Breast epithelium (tissue), 3 donors: ENCODE results near the gene FAP.

ENCODE experiments used
- CTCF ChIP-seq, 3 donors: fragments of 450-650 bp; IDR thresholded peaks; one replicate each; pipeline ENCODE4 v1.5.1; 2016 to 2017; ENCODE audit warnings: antibody characterized with exemption in 3 of 3, mild to moderate bottlenecking in 3 of 3, moderate library complexity in 3 of 3
- POLR2AphosphoS5 ChIP-seq, 3 donors: sonication (generic); formaldehyde crosslinking; IDR thresholded peaks; one replicate each; pipeline ENCODE4 v1.6.1; 2017; ENCODE audit warnings: antibody characterized with exemption in 3 of 3

GRCh38 chr2:162126111-162126519 is 117.1 kb downstream of the FAP start:
- no peak for TF ChIP-seq CTCF (IDR thresholded peaks at IDR 0.05)
- TF ChIP-seq POLR2AphosphoS5 (IDR thresholded peaks at IDR 0.05), result no peak
